GM12878 (cell line): ENCODE measurements around the gene LIN7A. TPM values are rescaled to one million over a fixed set of nuclear protein-coding genes. Genes with fewer than 3 reads are reported as not detected.

Experiments used
- ATAC-seq: fragments of 200-7000 bp; cut with Tn5 transposase; 3 replicates; pipeline ENCODE4 v1.9.1; 2020; ENCODE audit warnings: mild to moderate bottlenecking, moderate library complexity
- BruUV-seq: library from RNA; stranded (reverse); fragments of 400-500 nt; replicated peaks from 2 replicates; lab custom pipeline; 2021; lab: Mats Ljungman, UMichigan
- CTCF ChIA-PET: fragments of 300-600 bp; sonication (Branson Sonifier 250); formaldehyde crosslinking; extraction: SDS; loops from one replicate; lab custom pipeline; 2021; ENCODE audit warnings: inconsistent platforms; lab: Yijun Ruan, JAX
- POLR2A ChIA-PET: fragments of 350-600 bp; formaldehyde crosslinking; extraction: SDS; loops from one replicate; lab custom pipeline; 2021; ENCODE audit warnings: inconsistent platforms; lab: Charles Lee
- RAD21 ChIA-PET: fragments of 300-600 bp; sonication (Branson Sonifier 250); formaldehyde crosslinking; loops from one replicate; lab custom pipeline; 2023; ENCODE audit warnings: antibody characterized with exemption; ENCODE audit not compliant: unreplicated experiment; lab: Charles Lee
- SMC1A ChIA-PET: fragments of 300-600 bp; sonication (Branson Sonifier 250); formaldehyde crosslinking; loops from one replicate; lab custom pipeline; 2023; ENCODE audit not compliant: unreplicated experiment, uncharacterized antibody; lab: Charles Lee
- DNase-seq: peaks from one replicate; pipeline ENCODE4 v3.0.0-alpha.2; 2011; ENCODE audit warnings: low read depth, low spot score
- FAIRE-seq: peaks from 3 replicates; lab custom pipeline; 2011; peaks lifted over from hg19 to GRCh38; lab: Jason Lieb, UNC
- H2AFZ ChIP-seq: 2 replicates; pipeline ENCODE4 v1.6.0; 2011; ENCODE audit warnings: low read depth, low read length, control low read depth; ENCODE audit not compliant: control insufficient read depth
- H3K27ac ChIP-seq: 2 replicates; pipeline ENCODE4 v1.5.1; 2011; ENCODE audit warnings: control low read depth; ENCODE audit not compliant: control insufficient read depth, insufficient read depth
- H3K27me3 ChIP-seq, 2 experiments: replicated peaks in 1 of 2; 2 replicates each; pipeline versions ENCODE4 v1.6.0 to v1.6.1; 2011; ENCODE audit warnings: low read length in 1 of 2; ENCODE audit not compliant: control insufficient read depth in 2 of 2, insufficient read depth in 2 of 2
- H3K36me3 ChIP-seq, 2 experiments: 2 replicates each; pipeline ENCODE4 v1.5.1; 2011; ENCODE audit warnings: low read length in 1 of 2; ENCODE audit not compliant: control insufficient read depth in 2 of 2, insufficient read depth in 2 of 2
- H3K4me1 ChIP-seq: 2 replicates; pipeline ENCODE4 v1.6.1; 2011; ENCODE audit warnings: mild to moderate bottlenecking, low read length, moderate library complexity, mixed read lengths; ENCODE audit not compliant: control insufficient read depth, insufficient read depth
- H3K4me2 ChIP-seq: 2 replicates; pipeline ENCODE4 v1.6.0; 2011; ENCODE audit warnings: control low read depth; ENCODE audit not compliant: control insufficient read depth, insufficient read depth
- H3K4me3 ChIP-seq: fragments of 200-600 bp; sonication (generic); 2 replicates; pipeline ENCODE4 v1.5.1; 2016
- H3K79me2 ChIP-seq: 2 replicates; pipeline ENCODE4 v1.6.0; 2011; ENCODE audit warnings: low read length; ENCODE audit not compliant: control insufficient read depth, insufficient read depth
- H3K9ac ChIP-seq: 2 replicates; pipeline ENCODE4 v1.8.0; 2011; ENCODE audit warnings: low read length, control low read depth, mixed read lengths; ENCODE audit not compliant: control insufficient read depth, insufficient read depth
- H3K9me3 ChIP-seq: replicated peaks from 3 replicates; pipeline ENCODE4 v1.5.1; 2011; ENCODE audit warnings: mild to moderate bottlenecking, low read length; ENCODE audit not compliant: control insufficient read depth, insufficient read depth
- H4K20me1 ChIP-seq: 2 replicates; pipeline ENCODE4 v1.6.0; 2011; ENCODE audit not compliant: control insufficient read depth, insufficient read depth
- GABPA ChIP-seq: IDR thresholded peaks from 2 replicates; pipeline ENCODE4 v1.6.1; 2014; ENCODE audit warnings: antibody characterized with exemption, low read depth, mild to moderate bottlenecking, inconsistent platforms
- HDAC6 ChIP-seq: fragments of 200-600 bp; sonication (generic); IDR thresholded peaks from one replicate; pipeline ENCODE4 v1.8.0; 2017; ENCODE audit warnings: antibody characterized with exemption; ENCODE audit not compliant: unreplicated experiment
- NFIC ChIP-seq: IDR thresholded peaks from 2 replicates; pipeline ENCODE4 v1.6.1; 2012; ENCODE audit warnings: low read depth, mild to moderate bottlenecking, inconsistent platforms, low read length, moderate library complexity
- POLR2AphosphoS2 ChIP-seq: IDR thresholded peaks from 2 replicates; pipeline ENCODE4 v1.6.1; 2011; ENCODE audit warnings: low read depth, mild to moderate bottlenecking, low read length, improper control_type of control experiment, moderate library complexity
- WRNIP1 ChIP-seq: IDR thresholded peaks from 2 replicates; pipeline ENCODE4 v1.6.1; 2011; ENCODE audit warnings: low read depth, low read length, improper control_type of control experiment, borderline replicate concordance
- ZBTB11 ChIP-seq: fragments of 450-650 bp; formaldehyde crosslinking; IDR thresholded peaks from 2 replicates; pipeline ENCODE4 v1.5.0; 2022; ENCODE audit warnings: mild to moderate bottlenecking, missing genetic modification characterization
- ZNF384 ChIP-seq: IDR thresholded peaks from 2 replicates; pipeline ENCODE4 v1.6.1; 2012; ENCODE audit warnings: low read depth, mild to moderate bottlenecking, low read length, improper control_type of control experiment, borderline replicate concordance
- whole genome bisulfite sequencing: methylation state at CpG from one replicate; pipeline ENCODE4 v1.1.6; 2016; ENCODE audit warnings: low lambda C conversion rate; ENCODE audit not compliant: insufficient replicate concordance, insufficient coverage; ENCODE audit errors: missing lambda C conversion rate; 5-methylcytosine and 5-hydroxymethylcytosine counted together
- in situ Hi-C: fragments of 300-500 bp; cut with MboI; formaldehyde crosslinking; loops from 9 replicates; pipeline ENCODE4 v1.14.3; 2018; ENCODE audit warnings: mixed read lengths
- intact Hi-C: fragments of 100-400 bp; cut with micrococcal nuclease; formaldehyde crosslinking; loops from one replicate; pipeline ENCODE4 v1.14.2; 2022; ENCODE audit not compliant: unreplicated experiment
- polyA plus RNA-seq, 11 experiments: library from polyadenylated mRNA; depleted of rRNA in 4 of 11; unstranded in 6 of 11; stranded (reverse) in 5 of 11; fragments of >200 nt; fragmentation: Nextera tagmentation in 4 of 11; fragmentation: Illumina TruSeq in 1 of 11; extraction: Ambion mirVana in 4 of 11; extraction: Trizol in 1 of 11; gene quantifications; 1 replicate in 1 of 11; 2 replicates in 10 of 11; pipeline versions ENCODE4 v1.2.1 to v1.2.3, GENCODE V29; 2011 to 2016; ENCODE audit warnings: inconsistent platforms in 2 of 11, missing spikeins in 2 of 11, low read depth in 1 of 11
- total RNA-seq, 4 experiments: library from RNA; depleted of rRNA in 3 of 4; stranded (reverse); fragments of >200 nt in 3 of 4; fragmentation: Illumina TruSeq in 1 of 4; extraction: Trizol in 1 of 4; gene quantifications; 2 replicates each; pipeline versions ENCODE4 v1.2.1 to v1.2.3, GENCODE V29; 2013 to 2021

The LIN7A gene
- total and polyA plus RNA-seq, 10 of the 15 experiments (the other 5 are each of a cell fraction or from before 2014, with no cell fraction given): 0.04 to 0.93 (median 0.35) TPM; not detected in 1

GRCh38 chr12:80936642-80937390 is 918 bp downstream of the LIN7A start:
- H3K4me2 ChIP-seq: peak overlapping the region; percentile 94
- TF ChIP-seq HDAC6 (peak; percentile 90), GABPA (no peak)
- FAIRE-seq (no peak), DNase-seq (no peak), ATAC-seq (peak; percentile 80)
- intact Hi-C loops (loop anchor here (5.0 kb wide), 1 partner anchor 175 kb away; no protein-coding TSS in a partner anchor), in situ Hi-C loops (no loop called here)
- ChIA-PET RAD21 (no interaction called here), POLR2A (no interaction called here), CTCF (no interaction called here), SMC1A (interaction anchor here (1.2 kb wide), 1 partner anchor 99 kb away, joined by 3 read pairs; no protein-coding TSS in a partner anchor)
- no peak overlapping the region for H3K27ac ChIP-seq
- H3K9ac ChIP-seq: peak overlapping the region; percentile 25; the same call in 1 of the 2 replicates
- H3K9me3 ChIP-seq: no peaks in the 10 kb centered on the region
- peak overlapping the region; percentile 31 for H2AFZ ChIP-seq
- H3K27me3 ChIP-seq: peaks cover 7 to 10% of the 10 kb centered on the region in 2 experiments; a peak in 3 of 4 replicates
- H3K36me3 ChIP-seq: no peaks in the 10 kb centered on the region
- H3K79me2 ChIP-seq: no peaks in the 10 kb centered on the region
- BruUV-seq: no TSS peak
- H4K20me1 ChIP-seq: no peaks in the 10 kb centered on the region
- H3K4me3 ChIP-seq: peak overlapping the region; percentile 53
- 16% methylated on average over 35 of the region's 67 CpGs for WGBS
- no peaks in the 10 kb centered on the region for H3K4me1 ChIP-seq

- TF ChIP-seq WRNIP1 (no peak), ZNF384 (no peak), ZBTB11 (CRISPR knock-in tag) (no peak), POLR2AphosphoS2 (no peak), NFIC (no peak)
- FAIRE-seq: no peak
- CTCF ChIA-PET: interaction anchor here (1.3 kb wide), 1 partner anchor 240 kb away, joined by 3 read pairs; no protein-coding TSS in a partner anchor
- no peak overlapping the region for H3K27ac ChIP-seq
- H3K27me3 ChIP-seq: peaks cover 7 to 10% of the 10 kb centered on the region in 2 experiments; a peak in 3 of 4 replicates
- peak overlapping the region; percentile 31 for H2AFZ ChIP-seq
- peak overlapping the region; percentile 94 for H3K4me2 ChIP-seq
- no peak; the same call in 2 of the 3 replicates for ATAC-seq
- SMC1A ChIA-PET: interaction anchor here (1.2 kb wide), 1 partner anchor 99 kb away, joined by 3 read pairs; no protein-coding TSS in a partner anchor
- H3K9me3 ChIP-seq: no peaks in the 10 kb centered on the region
- POLR2A ChIA-PET: no interaction called here
- intact Hi-C loops: loop anchor here (5.0 kb wide), 1 partner anchor 174 kb away; no protein-coding TSS in a partner anchor
- RAD21 ChIA-PET: no interaction called here
- H3K79me2 ChIP-seq: no peaks in the 10 kb centered on the region
- no peak for DNase-seq
- H3K4me3 ChIP-seq: peak overlapping the region; percentile 53
- in situ Hi-C loops: no loop called here
- 0 out of 2 replicates have a peak overlapping the region, but pooled peaks have one; percentile 25 for H3K9ac ChIP-seq
- H3K36me3 ChIP-seq: no peaks in the 10 kb centered on the region
- H3K4me1 ChIP-seq: no peaks in the 10 kb centered on the region
- 11% methylated on average over 11 of the region's 11 CpGs for WGBS
- no peaks in the 10 kb centered on the region for H4K20me1 ChIP-seq
- no TSS peak for BruUV-seq
Observed at GRCh38 chr12:80936353-80936641, 1.4 kb downstream of the LIN7A start.
